SHP77 (cell line): ENCODE measurements around the gene PER3.

Experiments used
- DNase-seq, 2 experiments: peaks; one replicate each; lab custom pipeline; 2025; lab: John Stamatoyannopoulos, UW

The PER3 gene

GRCh38 chr1:7783826-7784491 lies at the start of gene PER3:
Gene PER3 (plus strand): TSS chr1:7784291. CDS start chr1:7784878, 587 bp downstream.
- peak; percentile 91 to 94 for DNase-seq

GRCh38 chr1:7738044-7738443 lies 46.0 kb upstream of the PER3 start:
- DNase-seq = no peak

- DNase-seq = no peak
Observed at GRCh38 chr1:7743346-7743745, 40.7 kb upstream of the PER3 start.

- DNase-seq = no peak
Observed at GRCh38 chr1:7744882-7745281, 39.2 kb upstream of the PER3 start.

GRCh38 chr1:7745783-7746182 lies 38.3 kb upstream of the PER3 start:
- no peak for DNase-seq

GRCh38 chr1:7747605-7748004 lies 36.5 kb upstream of the PER3 start:
- DNase-seq = no peak

GRCh38 chr1:7749126-7749525 lies 35.0 kb upstream of the PER3 start:
- DNase-seq = no peak

- DNase-seq = no peak
Observed at GRCh38 chr1:7751174-7751573, 32.9 kb upstream of the PER3 start.

GRCh38 chr1:7752512-7753417 lies 31.3 kb upstream of the PER3 start:
- peak; percentile 49 to 53 for DNase-seq

GRCh38 chr1:7753641-7754040 lies 30.4 kb upstream of the PER3 start:
- DNase-seq = no peak

GRCh38 chr1:7754234-7754633 lies 29.9 kb upstream of the PER3 start:
- DNase-seq = no peak

- peak; percentile 6 to 8 for DNase-seq
Observed at GRCh38 chr1:7755448-7755847, 28.6 kb upstream of the PER3 start.

- no peak for DNase-seq
Observed at GRCh38 chr1:7760245-7760644, 23.8 kb upstream of the PER3 start.

GRCh38 chr1:7761103-7761502 lies 23.0 kb upstream of the PER3 start:
- DNase-seq = no peak

- DNase-seq = no peak
Observed at GRCh38 chr1:7767176-7767575, 16.9 kb upstream of the PER3 start.

- no peak for DNase-seq
Observed at GRCh38 chr1:7768583-7768982, 15.5 kb upstream of the PER3 start.

GRCh38 chr1:7769673-7770412 lies 14.2 kb upstream of the PER3 start:
- DNase-seq = no peak

- DNase-seq = no peak
Observed at GRCh38 chr1:7770669-7770996, 13.5 kb upstream of the PER3 start.

- DNase-seq = peak; percentile 32 to 44
Observed at GRCh38 chr1:7770997-7771822, 12.9 kb upstream of the PER3 start, which contains the start of gene VAMP3. Gene VAMP3 (plus strand): TSS chr1:7771296. CDS start chr1:7771384, 88 bp downstream.

- no peak for DNase-seq
Observed at GRCh38 chr1:7771823-7772299, 12.2 kb upstream of the PER3 start.

GRCh38 chr1:7777591-7777990 lies 6.5 kb upstream of the PER3 start:
- no peak for DNase-seq
